SU-DHL-6 (cell line): ENCODE results near the gene CCDC106.

Experiments
- EZH2phosphoT487 ChIP-seq: fragments of 200-600 bp; sonication (generic), shearing (Covaris generic); conservative IDR thresholded peaks from 2 replicates; pipeline ENCODE4 v1.6.1; 2018; ENCODE audit warnings: mild to moderate bottlenecking, antibody characterized with exemption, low read length, moderate library complexity, mixed read lengths
- TF ChIP-seq, protein P1 (sequence below): fragments of 200-600 bp; sonication (generic); IDR thresholded peaks from one replicate; pipeline ENCODE4 v1.5.1; 2017; ENCODE audit warnings: antibody characterized with exemption, mild to moderate bottlenecking, low read length, moderate library complexity; ENCODE audit not compliant: insufficient read depth, poor library complexity, severe bottlenecking

- TF ChIP-seq, protein P1, sequence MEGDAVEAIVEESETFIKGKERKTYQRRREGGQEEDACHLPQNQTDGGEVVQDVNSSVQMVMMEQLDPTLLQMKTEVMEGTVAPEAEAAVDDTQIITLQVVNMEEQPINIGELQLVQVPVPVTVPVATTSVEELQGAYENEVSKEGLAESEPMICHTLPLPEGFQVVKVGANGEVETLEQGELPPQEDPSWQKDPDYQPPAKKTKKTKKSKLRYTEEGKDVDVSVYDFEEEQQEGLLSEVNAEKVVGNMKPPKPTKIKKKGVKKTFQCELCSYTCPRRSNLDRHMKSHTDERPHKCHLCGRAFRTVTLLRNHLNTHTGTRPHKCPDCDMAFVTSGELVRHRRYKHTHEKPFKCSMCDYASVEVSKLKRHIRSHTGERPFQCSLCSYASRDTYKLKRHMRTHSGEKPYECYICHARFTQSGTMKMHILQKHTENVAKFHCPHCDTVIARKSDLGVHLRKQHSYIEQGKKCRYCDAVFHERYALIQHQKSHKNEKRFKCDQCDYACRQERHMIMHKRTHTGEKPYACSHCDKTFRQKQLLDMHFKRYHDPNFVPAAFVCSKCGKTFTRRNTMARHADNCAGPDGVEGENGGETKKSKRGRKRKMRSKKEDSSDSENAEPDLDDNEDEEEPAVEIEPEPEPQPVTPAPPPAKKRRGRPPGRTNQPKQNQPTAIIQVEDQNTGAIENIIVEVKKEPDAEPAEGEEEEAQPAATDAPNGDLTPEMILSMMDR, result no peak
- no peak for TF ChIP-seq EZH2phosphoT487
Measured at GRCh38 chr19:55633861-55634260, 14.2 kb upstream of the CCDC106 start.
